Skeletal muscle tissue (tissue), 4 donors: ENCODE results near the gene TSPAN11. TPM values are rescaled to one million over a fixed set of nuclear protein-coding genes. Genes with fewer than 3 reads are reported as not detected.

Experiments
- H3K27ac ChIP-seq: one replicate; pipeline ENCODE4 v1.7.0; 2013; ENCODE audit warnings: mild to moderate bottlenecking, low read depth, low read length, inconsistent platforms
- H3K27me3 ChIP-seq, 3 donors: one replicate each; pipeline ENCODE4 v1.7.0; 2013; ENCODE audit warnings: low read length in 3 of 3; ENCODE audit not compliant: control insufficient read depth in 3 of 3, insufficient read depth in 3 of 3
- H3K36me3 ChIP-seq, 3 donors: one replicate each; pipeline ENCODE4 v1.7.0; 2013; ENCODE audit warnings: low read length in 3 of 3; ENCODE audit not compliant: control insufficient read depth in 3 of 3, insufficient read depth in 3 of 3
- H3K4me1 ChIP-seq, 3 donors: one replicate each; pipeline ENCODE4 v1.7.0; 2013; ENCODE audit warnings: low read length in 3 of 3, mild to moderate bottlenecking in 3 of 3; ENCODE audit not compliant: control insufficient read depth in 3 of 3, insufficient read depth in 3 of 3
- H3K4me3 ChIP-seq, 3 donors: one replicate each; pipeline ENCODE4 v1.7.0; 2013; ENCODE audit warnings: low read length in 3 of 3
- H3K9ac ChIP-seq, 3 donors: one replicate each; pipeline ENCODE4 v1.7.0; 2013; ENCODE audit warnings: low read length in 3 of 3, mild to moderate bottlenecking in 3 of 3, moderate library complexity in 2 of 3, low read depth in 1 of 3
- H3K9me3 ChIP-seq, 3 donors: one replicate each; pipeline ENCODE4 v1.7.0; 2013; ENCODE audit warnings: low read length in 3 of 3; ENCODE audit not compliant: control insufficient read depth in 3 of 3
- total RNA-seq: library from RNA; depleted of rRNA; stranded (reverse); fragments of >200 nt; gene quantifications from one replicate; pipeline ENCODE4 v1.2.3, GENCODE V29; 2014
- donor health status: Osteomylitis.

Gene TSPAN11
- total RNA-seq, 1 donor from 2014 or later = 7.3 TPM

- H3K9ac ChIP-seq = no peak overlapping the region
- no peak overlapping the region for H3K27ac ChIP-seq
- H3K27me3 ChIP-seq = peaks cover 12 to 46% (median 32%) of the 10 kb centered on the region in 3 donors
- no peaks in the 10 kb centered on the region for H3K9me3 ChIP-seq
- no peak overlapping the region for H3K4me3 ChIP-seq
- peaks cover 4 to 10% (median 6%) of the 10 kb centered on the region in 3 donors for H3K4me1 ChIP-seq
- H3K36me3 ChIP-seq = no peaks in the 10 kb centered on the region
These were observed 3.7 kb downstream of the TSPAN11 start for GRCh38 chr12:30930238-30930637.

GRCh38 chr12:30930641-30931040 is 4.1 kb downstream of the TSPAN11 start:
- Histone ChIP-seq H3K4me1 (peaks cover 4 to 10% (median 6%) of the 10 kb centered on the region in 3 donors), H3K4me3 (no peak overlapping the region), H3K9me3 (no peaks in the 10 kb centered on the region), H3K9ac (no peak overlapping the region), H3K36me3 (no peaks in the 10 kb centered on the region), H3K27me3 (peaks cover 9 to 42% (median 28%) of the 10 kb centered on the region in 3 donors), H3K27ac (no peak overlapping the region)

- H3K9ac ChIP-seq = no peak overlapping the region
- H3K4me3 ChIP-seq = no peak overlapping the region
- peaks cover 0 to 22% (median 13%) of the 10 kb centered on the region in 3 donors for H3K27me3 ChIP-seq
- no peaks in the 10 kb centered on the region for H3K9me3 ChIP-seq
- H3K36me3 ChIP-seq = no peaks in the 10 kb centered on the region
- H3K27ac ChIP-seq = no peak overlapping the region
- H3K4me1 ChIP-seq = peaks cover 0 to 2% (median 0%) of the 10 kb centered on the region in 3 donors
These were observed 6.3 kb downstream of the TSPAN11 start for GRCh38 chr12:30932881-30933280.

GRCh38 chr12:30934811-30935210 is 8.3 kb downstream of the TSPAN11 start:
- peaks cover 0 to 2% (median 0%) of the 10 kb centered on the region in 3 donors for H3K4me1 ChIP-seq
- peaks cover 0 to 8% (median 5%) of the 10 kb centered on the region in 3 donors for H3K27me3 ChIP-seq
- H3K4me3 ChIP-seq = no peak overlapping the region
- no peaks in the 10 kb centered on the region for H3K9me3 ChIP-seq
- no peaks in the 10 kb centered on the region for H3K36me3 ChIP-seq
- H3K9ac ChIP-seq = no peak overlapping the region
- no peak overlapping the region for H3K27ac ChIP-seq

GRCh38 chr12:30936036-30936435 is 9.5 kb downstream of the TSPAN11 start:
- H3K9ac ChIP-seq = no peak overlapping the region
- H3K4me3 ChIP-seq = no peak overlapping the region
- no peaks in the 10 kb centered on the region for H3K27me3 ChIP-seq
- no peak overlapping the region for H3K27ac ChIP-seq
- no peaks in the 10 kb centered on the region for H3K36me3 ChIP-seq
- no peaks in the 10 kb centered on the region for H3K4me1 ChIP-seq
- no peaks in the 10 kb centered on the region for H3K9me3 ChIP-seq

- no peak overlapping the region for H3K4me3 ChIP-seq
- no peak overlapping the region for H3K9ac ChIP-seq
- H3K36me3 ChIP-seq = no peaks in the 10 kb centered on the region
- no peaks in the 10 kb centered on the region for H3K27me3 ChIP-seq
- H3K27ac ChIP-seq = no peak overlapping the region
- no peaks in the 10 kb centered on the region for H3K4me1 ChIP-seq
- H3K9me3 ChIP-seq = no peaks in the 10 kb centered on the region
These were observed 12.7 kb downstream of the TSPAN11 start for GRCh38 chr12:30939234-30939633.

GRCh38 chr12:30942486-30942885 is 15.9 kb downstream of the TSPAN11 start:
- no peak overlapping the region for H3K9ac ChIP-seq

GRCh38 chr12:30942936-30943335 is 16.4 kb downstream of the TSPAN11 start:
- no peak overlapping the region for H3K9ac ChIP-seq
- H3K36me3 ChIP-seq = no peaks in the 10 kb centered on the region
- H3K4me3 ChIP-seq = no peak overlapping the region
- no peaks in the 10 kb centered on the region for H3K27me3 ChIP-seq
- H3K4me1 ChIP-seq = no peaks in the 10 kb centered on the region
- H3K27ac ChIP-seq = no peak overlapping the region
- H3K9me3 ChIP-seq = no peaks in the 10 kb centered on the region

More at GRCh38 chr12:30942486-30942885, 15.9 kb downstream of the TSPAN11 start:
- H3K36me3 ChIP-seq = no peaks in the 10 kb centered on the region
- no peak overlapping the region for H3K27ac ChIP-seq
- H3K4me1 ChIP-seq = no peaks in the 10 kb centered on the region
- no peaks in the 10 kb centered on the region for H3K9me3 ChIP-seq
- H3K4me3 ChIP-seq = no peak overlapping the region
- H3K27me3 ChIP-seq = no peaks in the 10 kb centered on the region

GRCh38 chr12:30945443-30946164 is 19.1 kb downstream of the TSPAN11 start:
- Histone ChIP-seq H3K36me3 (no peaks in the 10 kb centered on the region), H3K9me3 (no peaks in the 10 kb centered on the region), H3K9ac (no peak overlapping the region), H3K4me3 (no peak overlapping the region), H3K27ac (no peak overlapping the region), H3K4me1 (no peaks in the 10 kb centered on the region), H3K27me3 (no peaks in the 10 kb centered on the region)

- no peaks in the 10 kb centered on the region for H3K36me3 ChIP-seq
- H3K27me3 ChIP-seq = no peaks in the 10 kb centered on the region
- no peaks in the 10 kb centered on the region for H3K4me1 ChIP-seq
- H3K9ac ChIP-seq = no peak overlapping the region
- no peak overlapping the region for H3K4me3 ChIP-seq
- H3K27ac ChIP-seq = no peak overlapping the region
- H3K9me3 ChIP-seq = no peaks in the 10 kb centered on the region
These were observed 25.5 kb downstream of the TSPAN11 start for GRCh38 chr12:30952015-30952414.
